DOHH2 (cell line): Measurements from ENCODE around the gene MTURN.

Source experiments
- H3F3A ChIP-seq: fragments of 200-600 bp; sonication (generic), shearing (Covaris generic); 2 replicates; pipeline ENCODE4 v1.6.0; 2016; ENCODE audit warnings: antibody characterized with exemption, mild to moderate bottlenecking; ENCODE audit not compliant: control insufficient read depth, insufficient read depth
- H3K27ac ChIP-seq: fragments of 200-600 bp; sonication (generic); 2 replicates; pipeline ENCODE4 v1.5.1; 2014; ENCODE audit warnings: low read depth, mild to moderate bottlenecking, low read length, moderate library complexity
- H3K27me3 ChIP-seq: fragments of 200-600 bp; sonication (generic); 2 replicates; pipeline ENCODE4 v1.6.1; 2014; ENCODE audit warnings: mild to moderate bottlenecking, low read length, mixed read lengths; ENCODE audit not compliant: control insufficient read depth
- H3K36me3 ChIP-seq: fragments of 200-600 bp; sonication (generic); 2 replicates; pipeline ENCODE4 v1.6.1; 2014; ENCODE audit warnings: mild to moderate bottlenecking, low read length, moderate library complexity, mixed read lengths; ENCODE audit not compliant: control insufficient read depth
- H3K4me1 ChIP-seq: fragments of 200-600 bp; sonication (generic); 2 replicates; pipeline ENCODE4 v1.6.1; 2014; ENCODE audit warnings: mild to moderate bottlenecking, low read length, mixed read lengths; ENCODE audit not compliant: control insufficient read depth
- H3K4me2 ChIP-seq: fragments of 200-600 bp; sonication (generic); 2 replicates; pipeline ENCODE4 v1.6.0; 2014; ENCODE audit warnings: mild to moderate bottlenecking, low read length, moderate library complexity
- H3K4me3 ChIP-seq: fragments of 200-600 bp; sonication (generic); 2 replicates; pipeline ENCODE4 v1.5.1; 2014; ENCODE audit warnings: mild to moderate bottlenecking, low read length, mixed read lengths
- H3K79me2 ChIP-seq: fragments of 200-600 bp; sonication (generic); 2 replicates; pipeline ENCODE4 v1.6.1; 2014; ENCODE audit warnings: mild to moderate bottlenecking, low read length, mixed read lengths; ENCODE audit not compliant: control insufficient read depth
- H3K9me2 ChIP-seq: fragments of 200-600 bp; sonication (generic); replicated peaks from 2 replicates; pipeline ENCODE4 v1.6.1; 2014; ENCODE audit warnings: mild to moderate bottlenecking, low read length, mixed read lengths; ENCODE audit not compliant: control insufficient read depth
- H3K9me3 ChIP-seq: fragments of 200-600 bp; sonication (generic); 2 replicates; pipeline ENCODE4 v1.6.1; 2014; ENCODE audit warnings: antibody characterized with exemption, low read length, mixed read lengths; ENCODE audit not compliant: control insufficient read depth, insufficient read depth
- H4K20me1 ChIP-seq: fragments of 200-600 bp; sonication (generic); 2 replicates; pipeline ENCODE4 v1.6.0; 2014; ENCODE audit warnings: low read depth, mild to moderate bottlenecking, antibody characterized with exemption, low read length, moderate library complexity; ENCODE audit not compliant: control insufficient read depth, insufficient read depth
- CTCF ChIP-seq: fragments of 200-600 bp; sonication (generic); IDR thresholded peaks from one replicate; pipeline ENCODE4 v1.5.1; 2014; ENCODE audit warnings: antibody characterized with exemption, mild to moderate bottlenecking, low read depth, low read length; ENCODE audit not compliant: poor library complexity, severe bottlenecking
- EZH2phosphoT487 ChIP-seq: fragments of 200-600 bp; sonication (generic); IDR thresholded peaks from 2 replicates; pipeline ENCODE4 v1.6.1; 2017; ENCODE audit warnings: borderline replicate concordance, mild to moderate bottlenecking, antibody characterized with exemption, low read length, moderate library complexity, mixed read lengths

Gene MTURN

GRCh38 chr7:30167901-30168300, 33.1 kb downstream of the MTURN start:
- H3K4me1 ChIP-seq: peaks cover 28% of the 10 kb centered on the region
- TF ChIP-seq EZH2phosphoT487 (no peak), CTCF (no peak)
- H4K20me1 ChIP-seq: no peaks in the 10 kb centered on the region
- no peaks in the 10 kb centered on the region for H3K9me2 ChIP-seq
- H3F3A ChIP-seq: no peaks in the 10 kb centered on the region
- no peak overlapping the region for H3K4me3 ChIP-seq
- no peaks in the 10 kb centered on the region for H3K36me3 ChIP-seq
- H3K79me2 ChIP-seq: no peaks in the 10 kb centered on the region
- no peak overlapping the region for H3K4me2 ChIP-seq
- H3K27me3 ChIP-seq: no peaks in the 10 kb centered on the region; the same call in 1 of the 2 replicates
- H3K9me3 ChIP-seq: no peaks in the 10 kb centered on the region
- H3K27ac ChIP-seq: no peak overlapping the region

GRCh38 chr7:30168835-30169573, 34.2 kb downstream of the MTURN start:
- no peak overlapping the region for H3K4me2 ChIP-seq
- no peaks in the 10 kb centered on the region; the same call in 1 of the 2 replicates for H3K27me3 ChIP-seq
- H4K20me1 ChIP-seq: no peaks in the 10 kb centered on the region
- H3K9me3 ChIP-seq: no peaks in the 10 kb centered on the region
- no peaks in the 10 kb centered on the region for H3K79me2 ChIP-seq
- H3K4me3 ChIP-seq: no peak overlapping the region
- no peaks in the 10 kb centered on the region for H3F3A ChIP-seq
- H3K9me2 ChIP-seq: no peaks in the 10 kb centered on the region
- no peak for TF ChIP-seq EZH2phosphoT487
- no peak for TF ChIP-seq CTCF
- H3K4me1 ChIP-seq: peaks cover 17% of the 10 kb centered on the region
- no peaks in the 10 kb centered on the region for H3K36me3 ChIP-seq
- H3K27ac ChIP-seq: no peak overlapping the region

- Histone ChIP-seq H4K20me1 (no peaks in the 10 kb centered on the region), H3K9me2 (no peaks in the 10 kb centered on the region), H3K9me3 (no peaks in the 10 kb centered on the region), H3K4me2 (no peak overlapping the region), H3K27ac (no peak overlapping the region), H3K27me3 (no peaks in the 10 kb centered on the region; the same call in 1 of the 2 replicates), H3K4me3 (no peak overlapping the region), H3F3A (no peaks in the 10 kb centered on the region), H3K4me1 (peaks cover 11% of the 10 kb centered on the region), H3K79me2 (no peaks in the 10 kb centered on the region), H3K36me3 (no peaks in the 10 kb centered on the region)
- no peak for TF ChIP-seq EZH2phosphoT487
- TF ChIP-seq CTCF: no peak
Observed at GRCh38 chr7:30169579-30169978, 34.8 kb downstream of the MTURN start.
